ENCODE results near the gene BBS7. TPM values are rescaled to one million over a fixed set of nuclear protein-coding genes. Genes with fewer than 3 reads are reported as not detected.
A peak's percentile ranks its signal among the peaks of the same experiment; 100 is the strongest.

BBS7 gene
- total and polyA plus RNA-seq, 9 of the 15 experiments (the other 6 are each of a cell fraction or from before 2014, with no cell fraction given): 13.4 to 25.8 (median 16.4) TPM

DNA sequence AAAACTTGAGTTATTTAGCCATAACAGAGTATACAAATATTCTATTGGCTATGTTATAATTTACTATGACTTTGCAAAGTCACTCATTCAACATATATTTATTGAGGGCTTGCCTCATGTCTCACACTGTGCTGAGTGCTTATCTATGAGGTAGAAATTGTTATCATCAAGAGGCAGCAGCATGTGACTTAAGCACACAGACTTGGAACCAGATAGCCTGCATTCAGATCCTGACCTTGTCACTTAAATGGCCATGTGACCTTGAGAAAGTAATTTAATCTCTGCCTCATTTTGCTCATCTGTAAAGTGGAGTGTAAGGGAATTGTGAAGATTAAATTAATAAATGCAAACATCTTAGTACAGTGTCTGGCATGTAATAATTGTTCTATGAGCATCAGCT is 79.3 kb downstream of the BBS7 start (continued):
- TF ChIP-seq, protein P1, sequence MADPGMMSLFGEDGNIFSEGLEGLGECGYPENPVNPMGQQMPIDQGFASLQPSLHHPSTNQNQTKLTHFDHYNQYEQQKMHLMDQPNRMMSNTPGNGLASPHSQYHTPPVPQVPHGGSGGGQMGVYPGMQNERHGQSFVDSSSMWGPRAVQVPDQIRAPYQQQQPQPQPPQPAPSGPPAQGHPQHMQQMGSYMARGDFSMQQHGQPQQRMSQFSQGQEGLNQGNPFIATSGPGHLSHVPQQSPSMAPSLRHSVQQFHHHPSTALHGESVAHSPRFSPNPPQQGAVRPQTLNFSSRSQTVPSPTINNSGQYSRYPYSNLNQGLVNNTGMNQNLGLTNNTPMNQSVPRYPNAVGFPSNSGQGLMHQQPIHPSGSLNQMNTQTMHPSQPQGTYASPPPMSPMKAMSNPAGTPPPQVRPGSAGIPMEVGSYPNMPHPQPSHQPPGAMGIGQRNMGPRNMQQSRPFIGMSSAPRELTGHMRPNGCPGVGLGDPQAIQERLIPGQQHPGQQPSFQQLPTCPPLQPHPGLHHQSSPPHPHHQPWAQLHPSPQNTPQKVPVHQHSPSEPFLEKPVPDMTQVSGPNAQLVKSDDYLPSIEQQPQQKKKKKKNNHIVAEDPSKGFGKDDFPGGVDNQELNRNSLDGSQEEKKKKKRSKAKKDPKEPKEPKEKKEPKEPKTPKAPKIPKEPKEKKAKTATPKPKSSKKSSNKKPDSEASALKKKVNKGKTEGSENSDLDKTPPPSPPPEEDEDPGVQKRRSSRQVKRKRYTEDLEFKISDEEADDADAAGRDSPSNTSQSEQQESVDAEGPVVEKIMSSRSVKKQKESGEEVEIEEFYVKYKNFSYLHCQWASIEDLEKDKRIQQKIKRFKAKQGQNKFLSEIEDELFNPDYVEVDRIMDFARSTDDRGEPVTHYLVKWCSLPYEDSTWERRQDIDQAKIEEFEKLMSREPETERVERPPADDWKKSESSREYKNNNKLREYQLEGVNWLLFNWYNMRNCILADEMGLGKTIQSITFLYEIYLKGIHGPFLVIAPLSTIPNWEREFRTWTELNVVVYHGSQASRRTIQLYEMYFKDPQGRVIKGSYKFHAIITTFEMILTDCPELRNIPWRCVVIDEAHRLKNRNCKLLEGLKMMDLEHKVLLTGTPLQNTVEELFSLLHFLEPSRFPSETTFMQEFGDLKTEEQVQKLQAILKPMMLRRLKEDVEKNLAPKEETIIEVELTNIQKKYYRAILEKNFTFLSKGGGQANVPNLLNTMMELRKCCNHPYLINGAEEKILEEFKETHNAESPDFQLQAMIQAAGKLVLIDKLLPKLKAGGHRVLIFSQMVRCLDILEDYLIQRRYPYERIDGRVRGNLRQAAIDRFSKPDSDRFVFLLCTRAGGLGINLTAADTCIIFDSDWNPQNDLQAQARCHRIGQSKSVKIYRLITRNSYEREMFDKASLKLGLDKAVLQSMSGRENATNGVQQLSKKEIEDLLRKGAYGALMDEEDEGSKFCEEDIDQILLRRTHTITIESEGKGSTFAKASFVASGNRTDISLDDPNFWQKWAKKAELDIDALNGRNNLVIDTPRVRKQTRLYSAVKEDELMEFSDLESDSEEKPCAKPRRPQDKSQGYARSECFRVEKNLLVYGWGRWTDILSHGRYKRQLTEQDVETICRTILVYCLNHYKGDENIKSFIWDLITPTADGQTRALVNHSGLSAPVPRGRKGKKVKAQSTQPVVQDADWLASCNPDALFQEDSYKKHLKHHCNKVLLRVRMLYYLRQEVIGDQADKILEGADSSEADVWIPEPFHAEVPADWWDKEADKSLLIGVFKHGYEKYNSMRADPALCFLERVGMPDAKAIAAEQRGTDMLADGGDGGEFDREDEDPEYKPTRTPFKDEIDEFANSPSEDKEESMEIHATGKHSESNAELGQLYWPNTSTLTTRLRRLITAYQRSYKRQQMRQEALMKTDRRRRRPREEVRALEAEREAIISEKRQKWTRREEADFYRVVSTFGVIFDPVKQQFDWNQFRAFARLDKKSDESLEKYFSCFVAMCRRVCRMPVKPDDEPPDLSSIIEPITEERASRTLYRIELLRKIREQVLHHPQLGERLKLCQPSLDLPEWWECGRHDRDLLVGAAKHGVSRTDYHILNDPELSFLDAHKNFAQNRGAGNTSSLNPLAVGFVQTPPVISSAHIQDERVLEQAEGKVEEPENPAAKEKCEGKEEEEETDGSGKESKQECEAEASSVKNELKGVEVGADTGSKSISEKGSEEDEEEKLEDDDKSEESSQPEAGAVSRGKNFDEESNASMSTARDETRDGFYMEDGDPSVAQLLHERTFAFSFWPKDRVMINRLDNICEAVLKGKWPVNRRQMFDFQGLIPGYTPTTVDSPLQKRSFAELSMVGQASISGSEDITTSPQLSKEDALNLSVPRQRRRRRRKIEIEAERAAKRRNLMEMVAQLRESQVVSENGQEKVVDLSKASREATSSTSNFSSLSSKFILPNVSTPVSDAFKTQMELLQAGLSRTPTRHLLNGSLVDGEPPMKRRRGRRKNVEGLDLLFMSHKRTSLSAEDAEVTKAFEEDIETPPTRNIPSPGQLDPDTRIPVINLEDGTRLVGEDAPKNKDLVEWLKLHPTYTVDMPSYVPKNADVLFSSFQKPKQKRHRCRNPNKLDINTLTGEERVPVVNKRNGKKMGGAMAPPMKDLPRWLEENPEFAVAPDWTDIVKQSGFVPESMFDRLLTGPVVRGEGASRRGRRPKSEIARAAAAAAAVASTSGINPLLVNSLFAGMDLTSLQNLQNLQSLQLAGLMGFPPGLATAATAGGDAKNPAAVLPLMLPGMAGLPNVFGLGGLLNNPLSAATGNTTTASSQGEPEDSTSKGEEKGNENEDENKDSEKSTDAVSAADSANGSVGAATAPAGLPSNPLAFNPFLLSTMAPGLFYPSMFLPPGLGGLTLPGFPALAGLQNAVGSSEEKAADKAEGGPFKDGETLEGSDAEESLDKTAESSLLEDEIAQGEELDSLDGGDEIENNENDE (IDR thresholded peaks at IDR 0.05; ENCODE audit: low read depth, low read length): no peak
- no peak for TF ChIP-seq HDAC8 (tag; IDR thresholded peaks at IDR 0.05)
- TF ChIP-seq RNF2 (IDR thresholded peaks at IDR 0.05): peak; percentile 77
- TF ChIP-seq FOXJ2 (tag; IDR thresholded peaks at IDR 0.05): peak; percentile 73; the same call in 1 of the 2 replicates
- TF ChIP-seq, protein P2, sequence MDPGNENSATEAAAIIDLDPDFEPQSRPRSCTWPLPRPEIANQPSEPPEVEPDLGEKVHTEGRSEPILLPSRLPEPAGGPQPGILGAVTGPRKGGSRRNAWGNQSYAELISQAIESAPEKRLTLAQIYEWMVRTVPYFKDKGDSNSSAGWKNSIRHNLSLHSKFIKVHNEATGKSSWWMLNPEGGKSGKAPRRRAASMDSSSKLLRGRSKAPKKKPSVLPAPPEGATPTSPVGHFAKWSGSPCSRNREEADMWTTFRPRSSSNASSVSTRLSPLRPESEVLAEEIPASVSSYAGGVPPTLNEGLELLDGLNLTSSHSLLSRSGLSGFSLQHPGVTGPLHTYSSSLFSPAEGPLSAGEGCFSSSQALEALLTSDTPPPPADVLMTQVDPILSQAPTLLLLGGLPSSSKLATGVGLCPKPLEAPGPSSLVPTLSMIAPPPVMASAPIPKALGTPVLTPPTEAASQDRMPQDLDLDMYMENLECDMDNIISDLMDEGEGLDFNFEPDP (CRISPR knock-in tag; IDR thresholded peaks at IDR 0.05): no peak
- TF ChIP-seq, protein P3, sequence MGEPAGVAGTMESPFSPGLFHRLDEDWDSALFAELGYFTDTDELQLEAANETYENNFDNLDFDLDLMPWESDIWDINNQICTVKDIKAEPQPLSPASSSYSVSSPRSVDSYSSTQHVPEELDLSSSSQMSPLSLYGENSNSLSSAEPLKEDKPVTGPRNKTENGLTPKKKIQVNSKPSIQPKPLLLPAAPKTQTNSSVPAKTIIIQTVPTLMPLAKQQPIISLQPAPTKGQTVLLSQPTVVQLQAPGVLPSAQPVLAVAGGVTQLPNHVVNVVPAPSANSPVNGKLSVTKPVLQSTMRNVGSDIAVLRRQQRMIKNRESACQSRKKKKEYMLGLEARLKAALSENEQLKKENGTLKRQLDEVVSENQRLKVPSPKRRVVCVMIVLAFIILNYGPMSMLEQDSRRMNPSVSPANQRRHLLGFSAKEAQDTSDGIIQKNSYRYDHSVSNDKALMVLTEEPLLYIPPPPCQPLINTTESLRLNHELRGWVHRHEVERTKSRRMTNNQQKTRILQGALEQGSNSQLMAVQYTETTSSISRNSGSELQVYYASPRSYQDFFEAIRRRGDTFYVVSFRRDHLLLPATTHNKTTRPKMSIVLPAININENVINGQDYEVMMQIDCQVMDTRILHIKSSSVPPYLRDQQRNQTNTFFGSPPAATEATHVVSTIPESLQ (CRISPR knock-in tag; IDR thresholded peaks at IDR 0.05): no peak
- TF ChIP-seq, protein P4, sequence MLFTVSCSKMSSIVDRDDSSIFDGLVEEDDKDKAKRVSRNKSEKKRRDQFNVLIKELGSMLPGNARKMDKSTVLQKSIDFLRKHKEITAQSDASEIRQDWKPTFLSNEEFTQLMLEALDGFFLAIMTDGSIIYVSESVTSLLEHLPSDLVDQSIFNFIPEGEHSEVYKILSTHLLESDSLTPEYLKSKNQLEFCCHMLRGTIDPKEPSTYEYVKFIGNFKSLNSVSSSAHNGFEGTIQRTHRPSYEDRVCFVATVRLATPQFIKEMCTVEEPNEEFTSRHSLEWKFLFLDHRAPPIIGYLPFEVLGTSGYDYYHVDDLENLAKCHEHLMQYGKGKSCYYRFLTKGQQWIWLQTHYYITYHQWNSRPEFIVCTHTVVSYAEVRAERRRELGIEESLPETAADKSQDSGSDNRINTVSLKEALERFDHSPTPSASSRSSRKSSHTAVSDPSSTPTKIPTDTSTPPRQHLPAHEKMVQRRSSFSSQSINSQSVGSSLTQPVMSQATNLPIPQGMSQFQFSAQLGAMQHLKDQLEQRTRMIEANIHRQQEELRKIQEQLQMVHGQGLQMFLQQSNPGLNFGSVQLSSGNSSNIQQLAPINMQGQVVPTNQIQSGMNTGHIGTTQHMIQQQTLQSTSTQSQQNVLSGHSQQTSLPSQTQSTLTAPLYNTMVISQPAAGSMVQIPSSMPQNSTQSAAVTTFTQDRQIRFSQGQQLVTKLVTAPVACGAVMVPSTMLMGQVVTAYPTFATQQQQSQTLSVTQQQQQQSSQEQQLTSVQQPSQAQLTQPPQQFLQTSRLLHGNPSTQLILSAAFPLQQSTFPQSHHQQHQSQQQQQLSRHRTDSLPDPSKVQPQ (CRISPR knock-in tag; IDR thresholded peaks at IDR 0.05; ENCODE audit: borderline replicate concordance): no peak
- TF ChIP-seq CREB1 (IDR thresholded peaks at IDR 0.05): peak; percentile 63; the same call in 1 of the 2 replicates
- peak; percentile 58; the same call in 1 of the 2 replicates for TF ChIP-seq CREB1 (CRISPR knock-in tag; IDR thresholded peaks at IDR 0.05)
- peak; percentile 92 to 96 for TF ChIP-seq KDM1A (IDR thresholded peaks at IDR 0.05)
